BJ (cell line): Measurements from ENCODE around the gene CD207. TPM values are rescaled to one million over a fixed set of nuclear protein-coding genes. Genes with fewer than 3 reads are reported as not detected.

Source experiments
- CTCF ChIA-PET: fragments of 350-600 bp; formaldehyde crosslinking; extraction: SDS; loops from one replicate; lab custom pipeline; 2021; ENCODE audit warnings: antibody characterized with exemption, inconsistent platforms; lab: Yijun Ruan, JAX
- POLR2A ChIA-PET: fragments of 300-600 bp; sonication (Branson Sonifier 250); formaldehyde crosslinking; extraction: SDS; loops from one replicate; lab custom pipeline; 2021; ENCODE audit warnings: antibody characterized with exemption; lab: Charles Lee
- DNase-seq: peaks from one replicate; pipeline ENCODE4 v3.0.0-alpha.2; 2011; ENCODE audit warnings: low read depth
- H3K27me3 ChIP-seq: 2 replicates; pipeline ENCODE4 v1.6.0; 2011; ENCODE audit warnings: low read length; ENCODE audit not compliant: control insufficient read depth, insufficient read depth
- H3K36me3 ChIP-seq: 2 replicates; pipeline ENCODE4 v1.5.1; 2011; ENCODE audit warnings: low read length; ENCODE audit not compliant: control insufficient read depth, insufficient read depth
- H3K4me3 ChIP-seq: 2 replicates; pipeline ENCODE4 v1.5.1; 2011; ENCODE audit warnings: low read depth, mild to moderate bottlenecking, control low read depth, low read length
- CTCF ChIP-seq: IDR thresholded peaks from 2 replicates; pipeline ENCODE4 v1.5.1; 2011; ENCODE audit warnings: low read depth, mild to moderate bottlenecking, control low read depth, inconsistent platforms, low read length, moderate library complexity; ENCODE audit not compliant: insufficient read depth
- polyA plus RNA-seq: library from polyadenylated mRNA; depleted of rRNA; stranded (reverse); fragments of >200 nt; gene quantifications from 2 replicates; pipeline ENCODE4 v1.2.3, GENCODE V29; 2011

CD207 gene
- polyA plus RNA-seq, 1 experiment: not detected

GRCh38 chr2:70851704-70852103 is 16.1 kb upstream of the CD207 start:
- Histone ChIP-seq H3K4me3 (no peak overlapping the region), H3K27me3 (peaks cover 3% of the 10 kb centered on the region; the same call in 1 of the 2 replicates), H3K36me3 (no peaks in the 10 kb centered on the region)
- POLR2A ChIA-PET: no interaction called here
- DNase-seq: no peak
- CTCF ChIA-PET: interaction anchor here (1.3 kb wide), 1 partner anchor 12 kb away, joined by 4 read pairs; no protein-coding TSS in a partner anchor
- no peak for TF ChIP-seq CTCF

- Histone ChIP-seq H3K36me3 (no peaks in the 10 kb centered on the region), H3K27me3 (peaks cover 3% of the 10 kb centered on the region; the same call in 1 of the 2 replicates), H3K4me3 (no peak overlapping the region)
- no peak for TF ChIP-seq CTCF
- no peak for DNase-seq
- CTCF ChIA-PET: interaction anchor here (2.0 to 2.2 kb wide), 2 partner anchors 9 to 97 kb away, joined by 6 to 10 read pairs; no protein-coding TSS in a partner anchor
- POLR2A ChIA-PET: no interaction called here
These were observed 15.3 kb upstream of the CD207 start for GRCh38 chr2:70850925-70851324.

GRCh38 chr2:70842401-70842800 is 6.8 kb upstream of the CD207 start:
- TF ChIP-seq CTCF: no peak
- POLR2A ChIA-PET: no interaction called here
- H3K36me3 ChIP-seq: no peaks in the 10 kb centered on the region
- no peak for DNase-seq
- CTCF ChIA-PET: interaction anchor here (0.5 to 1.0 kb wide), 2 partner anchors 20 to 272 kb away, joined by 3 to 4 read pairs; no protein-coding TSS in a partner anchor
- H3K4me3 ChIP-seq: no peak overlapping the region
- peaks cover 2% of the 10 kb centered on the region; the same call in 1 of the 2 replicates for H3K27me3 ChIP-seq

- no peak for TF ChIP-seq CTCF
- Histone ChIP-seq H3K4me3 (no peak overlapping the region), H3K27me3 (peaks cover 2% of the 10 kb centered on the region), H3K36me3 (no peaks in the 10 kb centered on the region)
- no peak for DNase-seq
- ChIA-PET POLR2A (no interaction called here), CTCF (no interaction called here)
These were observed 2.6 kb upstream of the CD207 start for GRCh38 chr2:70837980-70838925.

GRCh38 chr2:70834881-70835280 is 735 bp downstream of the CD207 start:
- Histone ChIP-seq H3K36me3 (no peaks in the 10 kb centered on the region), H3K4me3 (no peak overlapping the region), H3K27me3 (peaks cover 2% of the 10 kb centered on the region)
- no peak for TF ChIP-seq CTCF
- no peak for DNase-seq
- CTCF ChIA-PET: no interaction called here
- POLR2A ChIA-PET: no interaction called here
